ENCODE results near the gene MSANTD1.

MSANTD1 gene

DNA sequence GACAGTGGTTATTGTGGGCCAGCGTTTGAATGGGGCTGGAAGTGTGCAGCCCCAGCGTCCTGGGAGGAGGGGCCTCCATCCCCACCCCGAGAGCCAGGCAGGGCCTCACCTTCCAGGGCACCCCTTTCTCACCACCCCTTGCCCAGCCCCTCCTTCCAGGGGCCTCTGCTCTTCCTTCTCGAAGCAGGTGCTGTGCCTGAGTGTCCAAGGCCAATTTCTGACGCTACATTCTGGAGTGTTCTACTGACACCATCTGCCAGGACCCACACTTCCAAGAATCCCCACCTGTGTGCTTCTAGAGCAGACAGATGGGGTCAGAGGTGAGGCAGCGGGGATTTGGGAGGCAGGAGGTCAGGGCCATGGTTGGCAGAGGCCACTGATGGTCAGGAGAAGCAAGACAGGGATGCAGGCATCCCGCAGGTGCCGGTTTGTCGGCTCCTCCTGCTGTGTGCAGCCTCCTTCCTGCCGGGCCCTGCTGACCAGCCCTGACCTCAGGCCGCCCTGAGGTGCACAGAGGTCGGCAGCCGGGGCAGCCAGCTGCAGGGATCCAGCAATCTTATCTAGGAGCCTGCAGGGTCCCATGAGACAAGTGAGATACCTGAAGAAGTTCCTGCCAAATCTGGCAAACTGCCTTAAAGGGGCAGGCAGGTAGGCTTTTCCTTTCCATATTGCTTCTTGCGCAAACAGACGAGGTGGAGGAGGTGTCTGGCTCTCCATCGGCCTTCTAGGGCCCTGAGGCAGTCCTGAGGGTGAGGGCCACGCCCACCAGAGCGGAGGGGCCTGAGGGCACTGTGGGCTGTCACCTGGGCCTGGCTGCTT, 18.8 kb downstream of the MSANTD1 start:
- Histone ChIP-seq H3K9me3 (ENCODE audit: severe bottlenecking) (no peaks in the 10 kb centered on the region), H3K27ac (ENCODE audit: poor library complexity, severe bottlenecking) (no peak overlapping the region), H3K36me3 (ENCODE audit: low read depth) (no peaks in the 10 kb centered on the region), H3K4me1 (ENCODE audit: insufficient read depth, poor library complexity, severe bottlenecking) (no peaks in the 10 kb centered on the region), H3K4me3 (ENCODE audit: severe bottlenecking) (no peak overlapping the region), H3K27me3 (ENCODE audit: insufficient read depth, poor library complexity, severe bottlenecking) (peaks cover 3% of the 10 kb centered on the region)
- TF ChIP-seq, protein P1, sequence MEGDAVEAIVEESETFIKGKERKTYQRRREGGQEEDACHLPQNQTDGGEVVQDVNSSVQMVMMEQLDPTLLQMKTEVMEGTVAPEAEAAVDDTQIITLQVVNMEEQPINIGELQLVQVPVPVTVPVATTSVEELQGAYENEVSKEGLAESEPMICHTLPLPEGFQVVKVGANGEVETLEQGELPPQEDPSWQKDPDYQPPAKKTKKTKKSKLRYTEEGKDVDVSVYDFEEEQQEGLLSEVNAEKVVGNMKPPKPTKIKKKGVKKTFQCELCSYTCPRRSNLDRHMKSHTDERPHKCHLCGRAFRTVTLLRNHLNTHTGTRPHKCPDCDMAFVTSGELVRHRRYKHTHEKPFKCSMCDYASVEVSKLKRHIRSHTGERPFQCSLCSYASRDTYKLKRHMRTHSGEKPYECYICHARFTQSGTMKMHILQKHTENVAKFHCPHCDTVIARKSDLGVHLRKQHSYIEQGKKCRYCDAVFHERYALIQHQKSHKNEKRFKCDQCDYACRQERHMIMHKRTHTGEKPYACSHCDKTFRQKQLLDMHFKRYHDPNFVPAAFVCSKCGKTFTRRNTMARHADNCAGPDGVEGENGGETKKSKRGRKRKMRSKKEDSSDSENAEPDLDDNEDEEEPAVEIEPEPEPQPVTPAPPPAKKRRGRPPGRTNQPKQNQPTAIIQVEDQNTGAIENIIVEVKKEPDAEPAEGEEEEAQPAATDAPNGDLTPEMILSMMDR (IDR thresholded peaks at IDR 0.05; ENCODE audit: poor library complexity, severe bottlenecking) = no peak
- no peak for DNase-seq (ENCODE audit: low spot score)
- peak; percentile 19; the same call in 1 of the 3 replicates for ATAC-seq (ENCODE audit: low read depth)

DNA sequence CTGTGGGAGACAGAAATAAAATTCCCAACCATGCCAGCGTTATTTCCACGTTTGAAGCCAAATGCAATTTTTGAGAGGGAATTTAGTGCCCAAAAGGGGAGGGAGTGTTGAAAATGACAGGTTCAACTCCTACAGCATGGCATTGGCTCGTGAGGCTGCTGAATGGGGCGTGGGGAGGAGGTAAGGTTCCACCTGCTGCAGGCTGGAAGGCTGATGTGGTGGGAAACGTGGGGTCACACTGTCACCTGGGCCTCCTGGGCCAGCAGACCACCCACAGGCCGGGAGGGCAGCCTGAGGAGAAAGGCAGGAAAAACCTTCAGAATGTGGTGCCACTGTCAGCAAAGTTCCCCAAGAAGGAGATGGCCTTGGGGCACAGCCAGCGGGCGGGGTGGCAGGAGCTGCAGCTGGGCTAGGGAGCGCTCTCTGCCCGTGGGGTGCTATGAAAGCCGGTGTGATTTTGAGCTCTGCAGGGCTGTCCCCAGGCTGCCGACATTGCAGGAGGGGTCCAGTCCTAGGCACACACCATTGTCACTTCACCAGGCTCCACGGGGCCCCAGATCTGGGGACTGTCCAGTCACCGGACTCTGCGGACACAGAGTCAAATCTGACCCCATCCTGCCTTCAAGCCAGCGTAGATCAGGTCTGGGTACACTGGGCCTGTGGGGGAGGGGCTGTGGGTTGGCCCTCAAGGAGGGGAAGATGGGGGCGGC, 19.6 kb downstream of the MSANTD1 start:
- ATAC-seq (ENCODE audit: low read depth) = no peak
- H3K4me3 ChIP-seq (ENCODE audit: severe bottlenecking) = no peak overlapping the region
- TF ChIP-seq, protein P1 (IDR thresholded peaks at IDR 0.05; ENCODE audit: poor library complexity, severe bottlenecking) = no peak
- no peaks in the 10 kb centered on the region for H3K36me3 ChIP-seq (ENCODE audit: low read depth)
- H3K9me3 ChIP-seq (ENCODE audit: severe bottlenecking) = no peaks in the 10 kb centered on the region
- H3K27ac ChIP-seq (ENCODE audit: poor library complexity, severe bottlenecking) = no peak overlapping the region
- no peaks in the 10 kb centered on the region for H3K4me1 ChIP-seq (ENCODE audit: insufficient read depth, poor library complexity, severe bottlenecking)
- DNase-seq (ENCODE audit: low spot score) = no peak
- H3K27me3 ChIP-seq (ENCODE audit: insufficient read depth, poor library complexity, severe bottlenecking) = peaks cover 3% of the 10 kb centered on the region

DNA sequence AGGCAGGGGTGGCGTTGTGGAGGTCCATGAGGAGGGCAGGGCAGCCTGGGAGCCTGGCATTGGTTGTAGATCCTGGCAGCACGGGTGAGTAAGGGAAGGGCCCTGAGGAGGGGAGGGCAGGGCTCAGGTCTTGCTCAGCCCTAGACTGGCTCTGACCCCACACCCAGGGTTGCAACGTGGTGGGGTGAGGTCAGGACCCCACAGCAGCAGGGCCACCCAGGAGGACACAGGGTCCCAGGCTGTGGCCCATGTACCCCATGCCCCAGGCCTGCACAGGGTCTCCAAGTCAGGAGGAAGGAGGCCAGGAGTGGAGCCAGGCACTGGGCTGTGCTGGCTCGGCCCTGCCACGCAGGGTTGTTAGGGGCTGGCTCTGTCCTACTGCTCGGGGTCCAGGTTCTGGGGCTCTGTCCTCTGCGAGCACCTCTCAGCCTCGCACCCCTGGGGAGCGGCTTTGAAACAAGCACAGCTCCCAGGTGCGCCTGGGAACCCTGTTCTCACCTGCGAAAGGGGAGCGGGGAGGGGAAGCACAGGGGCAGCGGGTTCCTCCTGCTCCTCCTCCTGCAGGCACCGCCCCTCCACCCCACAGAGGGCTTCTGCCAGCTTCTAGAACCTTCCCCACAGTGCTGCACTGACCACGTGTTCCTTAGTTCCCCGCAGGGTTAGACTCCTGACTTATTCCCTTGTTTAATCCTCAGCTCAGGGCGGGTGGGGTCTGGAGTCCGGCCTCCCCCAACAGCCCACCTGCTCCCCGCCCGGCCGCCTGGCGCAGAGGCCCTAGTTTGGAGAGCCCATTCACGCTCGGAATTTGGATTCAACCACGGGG, 20.4 kb downstream of the MSANTD1 start:
- Histone ChIP-seq H3K9me3 (ENCODE audit: severe bottlenecking) (no peaks in the 10 kb centered on the region), H3K4me3 (ENCODE audit: severe bottlenecking) (no peak overlapping the region), H3K4me1 (ENCODE audit: insufficient read depth, poor library complexity, severe bottlenecking) (no peaks in the 10 kb centered on the region), H3K27me3 (ENCODE audit: insufficient read depth, poor library complexity, severe bottlenecking) (peaks cover 3% of the 10 kb centered on the region), H3K36me3 (ENCODE audit: low read depth) (no peaks in the 10 kb centered on the region), H3K27ac (ENCODE audit: poor library complexity, severe bottlenecking) (no peak overlapping the region)
- TF ChIP-seq, protein P1 (IDR thresholded peaks at IDR 0.05; ENCODE audit: poor library complexity, severe bottlenecking) = no peak
- DNase-seq (ENCODE audit: low spot score) (peak; percentile 66), ATAC-seq (ENCODE audit: low read depth) (no peak; the same call in 2 of the 3 replicates)

DNA sequence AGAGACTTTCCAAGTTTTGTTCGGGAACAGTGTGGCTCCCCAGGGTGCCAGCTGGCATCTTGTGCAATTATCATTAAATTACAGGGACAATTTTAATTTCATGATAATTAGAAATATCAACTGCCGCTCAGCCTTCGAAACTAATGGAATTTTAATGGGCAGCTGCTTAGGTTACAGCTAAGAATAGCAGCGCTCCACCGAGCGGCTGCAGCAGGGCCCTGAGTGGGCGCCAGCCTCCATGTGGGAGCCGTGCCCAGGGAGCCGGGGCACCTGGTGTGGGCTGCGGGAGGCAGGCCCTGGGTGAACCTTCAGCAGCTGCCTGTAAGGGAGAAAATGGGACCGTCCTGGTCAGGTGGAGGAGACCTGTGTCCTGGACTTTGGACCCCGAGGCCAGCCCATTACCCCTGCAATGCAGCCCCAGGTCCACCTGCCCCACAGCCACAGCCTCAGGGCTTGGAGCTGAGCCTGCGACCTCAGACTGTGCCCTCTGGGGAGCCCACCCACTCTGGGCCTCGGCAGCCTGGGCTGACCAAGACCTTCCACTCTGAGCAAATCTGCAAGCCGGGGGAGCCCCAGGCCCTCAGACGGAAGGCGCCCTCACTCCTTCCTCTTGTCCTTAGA, 21.1 kb downstream of the MSANTD1 start:
- DNase-seq (ENCODE audit: low spot score) (no peak), ATAC-seq (ENCODE audit: low read depth) (no peak)
- Histone ChIP-seq H3K9me3 (ENCODE audit: severe bottlenecking) (no peaks in the 10 kb centered on the region), H3K4me3 (ENCODE audit: severe bottlenecking) (no peak overlapping the region), H3K4me1 (ENCODE audit: insufficient read depth, poor library complexity, severe bottlenecking) (no peaks in the 10 kb centered on the region), H3K27ac (ENCODE audit: poor library complexity, severe bottlenecking) (no peak overlapping the region), H3K27me3 (ENCODE audit: insufficient read depth, poor library complexity, severe bottlenecking) (peaks cover 3% of the 10 kb centered on the region), H3K36me3 (ENCODE audit: low read depth) (no peaks in the 10 kb centered on the region)
- TF ChIP-seq, protein P1 (IDR thresholded peaks at IDR 0.05; ENCODE audit: poor library complexity, severe bottlenecking) = no peak

Data from RWPE2 (cell line).